SK-N-SH (cell line): ENCODE measurements around the gene MC1R. TPM values are rescaled to one million over a fixed set of nuclear protein-coding genes. Genes with fewer than 3 reads are reported as not detected.

Experiments used
- CTCF ChIA-PET: fragments of 300-600, 350-600 bp; formaldehyde crosslinking; extraction: SDS; loops from one replicate; lab custom pipeline; 2021; lab: Yijun Ruan, JAX
- POLR2A ChIA-PET: fragments of 350-600 bp; sonication (Branson Sonifier 250); formaldehyde crosslinking; extraction: SDS; loops from one replicate; lab custom pipeline; 2020; ENCODE audit warnings: antibody characterized with exemption, inconsistent platforms; lab: Yijun Ruan, JAX
- DNase-seq: peaks from one replicate; pipeline ENCODE4 v3.0.0; 2012
- H2AFZ ChIP-seq: fragments of 200-600 bp; sonication (generic); 2 replicates; pipeline ENCODE4 v1.8.1; 2016; ENCODE audit warnings: antibody characterized with exemption, mild to moderate bottlenecking, low read depth
- H3F3A ChIP-seq: fragments of 200-600 bp; sonication (generic); replicated peaks from 2 replicates; pipeline ENCODE3; 2016; ENCODE audit warnings: antibody characterized with exemption, mild to moderate bottlenecking; ENCODE audit not compliant: insufficient read depth
- H3K27ac ChIP-seq, 2 experiments: fragments of 200-500 bp in 1 of 2; fragments of 200-600 bp in 1 of 2; sonication (Bioruptor generic) in 1 of 2; sonication (generic), shearing (Covaris generic) in 1 of 2; 2 replicates each; pipeline versions ENCODE4 v1.5.1 to v1.6.1; 2014 to 2016; ENCODE audit warnings: low read depth in 2 of 2, inconsistent platforms in 1 of 2, low read length in 1 of 2, mild to moderate bottlenecking in 1 of 2, mixed read lengths in 1 of 2
- H3K27me3 ChIP-seq: fragments of 200-600 bp; sonication (generic), shearing (Covaris generic); 2 replicates; pipeline ENCODE4 v1.6.1; 2016; ENCODE audit warnings: mixed run types; ENCODE audit not compliant: insufficient read depth
- H3K36me3 ChIP-seq, 2 experiments: fragments of 200-500 bp in 1 of 2; fragments of 200-600 bp in 1 of 2; sonication (Bioruptor generic) in 1 of 2; sonication (generic) in 1 of 2; replicated peaks in 1 of 2; 2 replicates each; pipeline versions ENCODE3 to v1.5.1; 2014 to 2016; ENCODE audit warnings: low read length in 1 of 2, mild to moderate bottlenecking in 1 of 2; ENCODE audit not compliant: insufficient read depth in 2 of 2, control insufficient read depth in 1 of 2
- H3K4me1 ChIP-seq, 2 experiments: fragments of 200-500 bp in 1 of 2; fragments of 200-600 bp in 1 of 2; sonication (Bioruptor generic) in 1 of 2; sonication (generic), shearing (Covaris generic) in 1 of 2; 2 replicates each; pipeline versions ENCODE4 v1.5.1 to v1.6.1; 2014 to 2016; ENCODE audit warnings: low read depth in 1 of 2, low read length in 1 of 2, mixed run types in 1 of 2; ENCODE audit not compliant: insufficient read depth in 2 of 2, control insufficient read depth in 1 of 2
- H3K4me2 ChIP-seq: fragments of 200-600 bp; sonication (generic), shearing (Covaris generic); 2 replicates; pipeline ENCODE4 v1.6.1; 2017; ENCODE audit warnings: mixed run types
- H3K4me3 ChIP-seq, 2 experiments: fragments of 200-500 bp in 1 of 2; fragments of 200-600 bp in 1 of 2; sonication (Bioruptor generic) in 1 of 2; sonication (generic), shearing (Covaris generic) in 1 of 2; 2 replicates each; pipeline versions ENCODE4 v1.5.1 to v1.8.1; 2014 to 2016; ENCODE audit warnings: low read depth in 2 of 2, inconsistent platforms in 1 of 2, low read length in 1 of 2, mild to moderate bottlenecking in 1 of 2, mixed read lengths in 1 of 2, moderate library complexity in 1 of 2
- H3K79me2 ChIP-seq: fragments of 200-600 bp; sonication (generic); 2 replicates; pipeline ENCODE4 v1.8.1; 2017; ENCODE audit warnings: mild to moderate bottlenecking; ENCODE audit not compliant: insufficient read depth
- H3K9ac ChIP-seq: fragments of 200-600 bp; sonication (generic); 2 replicates; pipeline ENCODE4 v1.6.1; 2017; ENCODE audit warnings: mixed run types
- H3K9me2 ChIP-seq: fragments of 200-600 bp; sonication (generic); 2 replicates; pipeline ENCODE4 v1.6.1; 2017; ENCODE audit warnings: mixed run types
- H3K9me3 ChIP-seq: fragments of 200-600 bp; sonication (generic); 2 replicates; pipeline ENCODE4 v1.6.1; 2017; ENCODE audit warnings: mixed run types, mild to moderate bottlenecking, moderate library complexity
- H4K20me1 ChIP-seq: fragments of 200-600 bp; sonication (generic); 2 replicates; pipeline ENCODE4 v1.6.1; 2017; ENCODE audit warnings: mild to moderate bottlenecking, mixed run types; ENCODE audit not compliant: insufficient read depth
- CTCF ChIP-seq: fragments of 200-600 bp; sonication (generic); IDR thresholded peaks from 2 replicates; pipeline ENCODE4 v1.6.1; 2017; ENCODE audit warnings: antibody characterized with exemption, mild to moderate bottlenecking, moderate library complexity
- EP300 ChIP-seq, 2 experiments: IDR thresholded peaks; 2 replicates each; pipeline versions ENCODE4 v1.4.0 to v1.6.1; 2012; ENCODE audit warnings: borderline replicate concordance in 1 of 2, low read depth in 1 of 2, low read length in 1 of 2
- FOXM1 ChIP-seq: IDR thresholded peaks from 2 replicates; pipeline ENCODE4 v1.4.0; 2012; ENCODE audit warnings: low read depth, mild to moderate bottlenecking
- GATA2 ChIP-seq: sonication (generic); formaldehyde crosslinking; IDR thresholded peaks from 2 replicates; pipeline ENCODE4 v1.5.0; 2020; ENCODE audit warnings: mild to moderate bottlenecking, missing genetic modification reagents
- MEF2A ChIP-seq: IDR thresholded peaks from 2 replicates; pipeline ENCODE4 v1.4.0; 2012; ENCODE audit warnings: low read depth, borderline replicate concordance
- NFIC ChIP-seq: IDR thresholded peaks from 2 replicates; pipeline ENCODE4 v1.4.0; 2012; ENCODE audit warnings: borderline replicate concordance
- PBX3 ChIP-seq: IDR thresholded peaks from 2 replicates; pipeline ENCODE4; 2012
- RAD21 ChIP-seq: IDR thresholded peaks from 2 replicates; pipeline ENCODE4 v1.6.1; 2012; ENCODE audit warnings: mild to moderate bottlenecking, low read length
- RFX5 ChIP-seq: IDR thresholded peaks from 2 replicates; pipeline ENCODE4 v1.6.1; 2012; ENCODE audit warnings: mild to moderate bottlenecking, improper control_type of control experiment, low read length
- RXRA ChIP-seq: IDR thresholded peaks from 2 replicates; pipeline ENCODE4 v1.4.0; 2012; ENCODE audit warnings: low read depth, mild to moderate bottlenecking, borderline replicate concordance
- SMC3 ChIP-seq: IDR thresholded peaks from 2 replicates; pipeline ENCODE4 v1.6.1; 2012; ENCODE audit warnings: low read depth, low read length, improper control_type of control experiment
- TAF1 ChIP-seq: IDR thresholded peaks from 2 replicates; pipeline ENCODE4 v1.6.1; 2012; ENCODE audit warnings: low read depth, mild to moderate bottlenecking, low read length, moderate library complexity, borderline replicate concordance
- USF2 ChIP-seq: fragments of 150-350 bp; IDR thresholded peaks from 2 replicates; pipeline ENCODE4 v1.6.1; 2017; ENCODE audit warnings: antibody characterized with exemption, low read length, low read depth, borderline replicate concordance
- YY1 ChIP-seq: IDR thresholded peaks from 2 replicates; pipeline ENCODE4 v1.4.0; 2012; ENCODE audit warnings: low read depth, mild to moderate bottlenecking
- ZBTB33 ChIP-seq: IDR thresholded peaks from 2 replicates; pipeline ENCODE4 v1.4.0; 2012; ENCODE audit warnings: low read depth, borderline replicate concordance
- whole genome bisulfite sequencing: methylation state at CpG from one replicate; pipeline ENCODE4 v1.1.6; 2017; ENCODE audit warnings: low lambda C conversion rate; 5-methylcytosine and 5-hydroxymethylcytosine counted together
- polyA plus RNA-seq, 3 experiments: library from polyadenylated mRNA; depleted of rRNA; stranded (reverse); fragments of >200 nt; gene quantifications; 2 replicates each; pipeline ENCODE4 v1.2.3, GENCODE V29; 2012

MC1R gene
- polyA plus RNA-seq, 1 of the 3 experiments (the other 2 are of a cell fraction) = 11.1 TPM

GRCh38 chr16:89909777-89910716, 8.6 kb upstream of the MC1R start:
- Histone ChIP-seq H3K9me2 (no peaks in the 10 kb centered on the region), H3K4me2 (no peak overlapping the region), H3K79me2 (no peaks in the 10 kb centered on the region), H3K9me3 (no peaks in the 10 kb centered on the region), H3F3A (peaks cover 13% of the 10 kb centered on the region), H3K36me3 (peaks cover 16 to 43% of the 10 kb centered on the region in 2 experiments), H3K4me1 (peaks cover 0 to 3% of the 10 kb centered on the region in 2 experiments; a peak in 1 of 4 replicates), H3K27ac (no peak overlapping the region; a peak in 1 of 4 replicates), H4K20me1 (no peaks in the 10 kb centered on the region), H3K4me3 (peak overlapping the region in 1 of 2 experiments; percentile 42; a peak in 1 of 4 replicates), H2AFZ (no peak overlapping the region), H3K27me3 (no peaks in the 10 kb centered on the region), H3K9ac (no peak overlapping the region)
- 73% methylated on average over 36 of the region's 47 CpGs for WGBS
- TF ChIP-seq PBX3 = no peak
- TF ChIP-seq CTCF = peak; percentile 86
- peak; percentile 57; the same call in 1 of the 2 replicates for TF ChIP-seq SMC3
- no peak for TF ChIP-seq USF2
- peak; percentile 59 for TF ChIP-seq RAD21
- CTCF ChIA-PET = interaction anchor here (0.7 to 7.0 kb wide), 26 partner anchors 9 to 295 kb away, joined by 3 to 53 read pairs (median 4); partner anchors contain the start of genes CDK10, MC1R, SPIRE2 and TCF25
- POLR2A ChIA-PET = interaction anchor here (0.6 to 1.2 kb wide), 5 partner anchors 12 to 63 kb away, joined by 3 to 10 read pairs (median 3); partner anchors contain the start of genes TCF25 and TUBB3
- DNase-seq = peak; percentile 92

- TF ChIP-seq MEF2A = no peak
- no peak for TF ChIP-seq FOXM1
- no peak for TF ChIP-seq RXRA
- no peak for TF ChIP-seq YY1
- TF ChIP-seq EP300 (IDR thresholded peaks at IDR 0.05; ENCODE audit: borderline replicate concordance in 1 of 2, low read depth in 1 of 2, low read length in 1 of 2) = no peak
- no peak for TF ChIP-seq RFX5
- no peak for TF ChIP-seq CTCF
- no peak for TF ChIP-seq GATA2 (CRISPR knock-in tag)
- no peak for TF ChIP-seq ZBTB33
- TF ChIP-seq NFIC = no peak
- TF ChIP-seq TAF1 = no peak
- WGBS = 94% methylated on average over 20 of the region's 27 CpGs
- ChIA-PET CTCF (interaction anchor here (0.7 to 7.0 kb wide), 21 partner anchors 8 to 296 kb away, joined by 3 to 53 read pairs (median 4); partner anchors contain the start of genes CDK10, MC1R, TCF25 and TUBB3), POLR2A (interaction anchor here (0.6 to 1.2 kb wide), 5 partner anchors 11 to 62 kb away, joined by 3 to 10 read pairs (median 3); partner anchors contain the start of genes TCF25 and TUBB3)
- peaks cover 16 to 37% of the 10 kb centered on the region in 2 experiments for H3K36me3 ChIP-seq
- H3K27ac ChIP-seq = no peak overlapping the region
- peaks cover 0 to 3% of the 10 kb centered on the region in 2 experiments; a peak in 1 of 4 replicates for H3K4me1 ChIP-seq
- H3K4me3 ChIP-seq = no peak overlapping the region
- no peak for DNase-seq
- H3K79me2 ChIP-seq = no peaks in the 10 kb centered on the region
- H3K9me3 ChIP-seq = no peaks in the 10 kb centered on the region
- no peaks in the 10 kb centered on the region for H3K27me3 ChIP-seq
- H4K20me1 ChIP-seq = no peaks in the 10 kb centered on the region
- H3F3A ChIP-seq = peaks cover 11% of the 10 kb centered on the region
- H2AFZ ChIP-seq = no peak overlapping the region
- H3K9ac ChIP-seq = no peak overlapping the region
- no peak overlapping the region for H3K4me2 ChIP-seq
- no peaks in the 10 kb centered on the region for H3K9me2 ChIP-seq
These were observed 7.8 kb upstream of the MC1R start for GRCh38 chr16:89910717-89911354.
